NCI-H187 (cell line): Measurements from ENCODE around the gene CMAS.
"Not testable (repeated sequence)": the region's sequence is repeated elsewhere in the genome, so short reads cannot be mapped to it uniquely, and the experiment has no call there.

Experiments
- DNase-seq, 2 experiments: peaks; one replicate each; lab custom pipeline; 2025; lab: John Stamatoyannopoulos, UW

The CMAS gene

GRCh38 chr12:22046090-22046967 is at the start of gene CMAS:
CMAS (plus strand) TSS chr12:22046218; CDS start chr12:22046304, 86 bp downstream.
- peak; percentile 28 to 44 for DNase-seq

DNA sequence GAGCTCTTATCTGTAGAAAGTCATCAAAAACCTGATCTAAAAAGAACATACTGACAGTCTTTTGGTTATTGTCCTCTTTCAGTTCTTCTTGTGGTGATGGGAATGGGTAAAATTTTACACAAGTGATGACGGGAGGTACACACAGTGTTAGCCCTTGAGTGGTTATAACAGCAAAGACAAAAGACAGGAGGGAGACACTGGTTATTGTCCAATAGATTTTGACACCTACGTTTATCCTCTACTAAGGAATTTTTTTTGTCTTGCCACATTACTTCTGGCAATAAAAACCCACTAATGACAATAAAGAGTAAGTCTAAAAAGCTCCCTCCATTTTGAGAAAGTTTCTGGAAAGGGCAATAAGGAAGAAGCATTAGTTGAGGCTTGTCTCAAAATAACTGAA is 47.7 kb upstream of the CMAS start:
- no peak for DNase-seq

DNA sequence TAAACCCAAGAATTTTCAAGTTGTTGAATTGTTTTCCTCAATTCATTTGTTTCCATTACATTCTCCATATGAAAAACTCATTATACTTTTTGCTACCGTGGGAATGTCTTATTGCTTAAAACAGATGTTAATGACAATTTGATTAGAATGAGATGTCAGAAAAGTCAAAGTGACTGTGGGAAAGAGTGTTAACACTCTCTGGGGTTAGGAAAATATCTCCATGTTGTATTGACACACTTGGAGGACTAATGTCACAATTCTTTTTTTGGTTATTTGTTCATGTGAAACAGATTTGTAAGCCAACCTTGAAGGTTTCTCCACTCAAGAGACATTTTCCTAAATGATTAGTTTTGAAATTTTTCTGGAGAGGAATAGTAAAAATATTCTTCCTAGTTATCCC is 47.2 kb upstream of the CMAS start:
- no peak for DNase-seq

GRCh38 chr12:22002430-22002829 is 43.6 kb upstream of the CMAS start:
- no peak for DNase-seq

DNA sequence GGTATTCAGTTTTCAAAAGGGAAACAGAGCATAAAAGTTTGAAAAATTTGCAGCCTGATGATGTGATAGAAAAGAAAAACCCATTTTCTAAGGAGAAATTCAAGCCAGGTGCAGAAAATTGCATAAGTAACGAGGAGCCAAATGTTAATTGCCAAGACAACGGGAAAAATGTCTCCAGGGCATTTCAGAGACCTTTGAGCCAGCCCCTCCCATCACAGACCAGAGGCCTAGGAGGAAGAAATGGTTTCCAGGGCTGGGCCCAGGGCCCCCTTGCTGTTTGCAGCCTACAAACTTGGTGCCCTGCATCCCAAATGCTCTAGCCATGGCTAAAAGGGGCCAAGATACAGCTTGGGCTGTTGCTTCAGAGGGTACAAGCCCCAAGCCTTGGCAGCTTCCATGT is 38.2 kb upstream of the CMAS start:
- not testable (repeated sequence) for DNase-seq

DNA sequence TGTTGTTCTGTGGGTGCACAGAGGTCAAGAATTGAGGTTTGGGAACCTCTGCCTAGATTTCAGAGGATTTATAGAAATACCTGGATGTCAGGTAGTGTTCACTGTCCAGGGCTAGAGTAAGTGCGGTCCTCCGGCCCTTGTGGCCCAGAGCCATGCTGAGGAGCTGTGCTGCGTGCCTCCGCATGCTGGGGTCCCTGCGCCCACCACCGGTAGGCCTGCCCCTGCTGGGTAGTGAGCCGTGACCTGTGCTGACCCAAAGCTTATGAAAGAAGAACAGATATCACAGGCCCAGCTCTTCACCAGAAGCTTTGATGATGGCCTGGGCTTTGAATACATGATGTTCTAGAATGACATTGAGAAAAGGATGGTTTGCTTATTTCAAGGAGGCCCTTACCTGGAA is 37.8 kb upstream of the CMAS start:
- no peak for DNase-seq

DNA sequence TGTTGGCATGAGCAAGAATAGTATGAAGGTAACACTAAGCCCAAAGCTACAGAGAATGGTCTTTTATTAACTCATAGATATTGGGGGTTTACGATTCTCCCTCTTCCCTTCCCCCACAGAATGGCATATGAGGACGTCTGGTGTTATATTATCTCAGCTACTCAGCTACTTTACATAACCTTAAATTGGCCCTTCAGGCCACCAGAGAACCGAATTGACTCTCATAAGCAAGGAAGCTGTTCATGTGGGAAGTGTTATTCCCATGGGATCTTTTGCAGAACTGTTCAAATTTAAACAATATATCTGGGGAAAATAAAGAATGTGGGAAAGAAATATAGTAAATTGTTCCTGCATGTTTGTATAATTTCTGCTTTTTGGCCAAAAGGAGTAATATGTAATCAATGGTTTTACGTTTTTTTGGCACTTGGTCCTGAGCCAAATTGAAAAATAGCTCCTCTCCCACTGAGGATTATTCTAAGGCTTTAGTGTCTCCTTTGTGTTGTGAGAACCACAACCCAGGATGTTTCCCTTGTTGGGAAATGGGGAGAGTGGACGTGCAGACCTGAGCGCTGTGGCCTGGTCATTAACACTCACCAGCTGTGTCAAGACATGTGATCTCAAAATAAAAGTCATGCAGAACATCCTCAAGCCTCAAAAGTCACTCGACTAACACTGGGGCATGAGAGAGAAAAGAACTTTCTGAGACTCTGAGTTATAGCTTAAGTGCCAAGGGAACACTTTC is 31.8 kb upstream of the CMAS start:
- no peak for DNase-seq

GRCh38 chr12:22014783-22015144 is 31.3 kb upstream of the CMAS start:
- DNase-seq = no peak

DNA sequence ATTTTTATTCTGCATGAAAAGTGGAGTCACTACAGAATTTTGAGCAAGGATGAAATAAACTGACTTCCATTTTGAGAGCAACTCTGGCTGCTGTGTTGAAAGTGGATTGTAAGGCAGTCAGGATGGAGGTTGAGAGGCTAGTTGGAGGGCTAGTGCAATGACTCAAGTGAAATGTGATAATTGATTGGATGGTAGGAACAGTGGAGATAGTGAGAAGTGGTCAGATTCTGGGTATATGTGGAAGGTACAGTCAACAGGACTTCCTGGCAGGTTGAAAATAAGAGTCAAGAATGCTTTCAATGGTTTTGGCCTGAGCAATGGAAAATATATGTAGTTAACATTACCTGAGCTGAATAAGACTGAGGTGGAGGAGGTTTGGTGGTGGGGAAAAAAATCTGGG is 29.0 kb upstream of the CMAS start:
- no peak for DNase-seq

- no peak for DNase-seq
Observed at GRCh38 chr12:22018860-22019259, 27.2 kb upstream of the CMAS start.

DNA sequence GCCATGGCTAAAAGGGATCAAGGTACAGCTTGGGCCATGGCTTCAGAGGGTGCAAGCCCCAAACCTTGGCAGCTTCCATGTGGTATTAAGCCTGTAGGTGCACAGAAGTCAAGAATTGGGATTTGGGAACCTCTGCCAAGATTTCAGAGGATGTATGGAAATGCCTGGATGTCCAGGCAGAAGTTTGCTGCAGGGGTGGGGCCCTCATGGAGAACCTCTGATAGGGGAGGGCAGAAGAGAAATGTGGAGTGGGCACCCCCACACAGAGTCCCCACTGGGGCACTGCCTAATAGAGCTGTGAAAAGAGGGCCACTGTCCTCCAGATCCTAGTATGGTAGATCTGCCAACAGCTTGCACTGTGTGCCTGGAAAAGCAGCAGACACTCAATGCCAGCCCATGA is 22.5 kb upstream of the CMAS start:
- not testable (repeated sequence) for DNase-seq

GRCh38 chr12:22029491-22029890 is 16.5 kb upstream of the CMAS start:
- no peak for DNase-seq

DNA sequence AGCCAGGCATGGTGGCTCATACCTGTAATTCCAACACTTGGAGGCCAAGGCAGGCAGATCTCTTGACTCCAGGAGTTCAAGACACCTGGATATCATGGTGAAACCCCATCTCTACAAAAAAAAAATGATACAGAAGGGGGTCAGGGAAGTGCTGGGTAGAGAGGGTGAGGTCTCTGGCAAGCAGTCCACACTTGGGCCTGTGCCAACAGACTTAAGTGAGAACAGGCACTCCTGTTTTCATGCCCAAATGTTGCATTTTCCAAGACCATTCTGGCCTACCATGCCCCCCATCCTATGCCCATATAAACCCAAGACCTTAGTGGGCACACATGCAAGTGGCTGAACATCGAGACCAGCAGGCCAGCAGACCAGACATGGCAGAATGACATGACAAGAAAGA is 16.0 kb upstream of the CMAS start:
- DNase-seq = no peak

- DNase-seq = no peak
Observed at GRCh38 chr12:22032732-22033131, 13.3 kb upstream of the CMAS start.

- no peak for DNase-seq
Observed at GRCh38 chr12:22034709-22035506, 11.1 kb upstream of the CMAS start.

DNA sequence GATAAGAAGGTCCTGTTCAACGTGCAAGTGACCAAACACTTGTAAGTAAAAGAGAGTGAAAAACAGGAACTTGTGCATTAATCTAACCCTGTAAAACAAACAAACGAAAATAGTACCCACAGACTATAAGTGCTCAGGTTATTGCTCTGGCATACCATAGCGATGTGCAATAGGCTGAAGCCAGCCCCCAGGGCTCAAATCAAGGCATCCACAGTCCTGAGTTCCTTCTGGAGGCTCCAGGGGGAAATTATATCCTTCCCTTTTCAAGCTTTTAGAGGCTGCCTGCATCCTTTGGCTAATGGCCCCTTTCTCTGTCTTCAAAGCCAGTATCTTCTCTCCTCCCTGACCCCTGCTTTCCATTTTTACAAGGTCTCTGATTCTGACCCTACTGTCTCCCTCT is 8.1 kb upstream of the CMAS start:
- DNase-seq = no peak

DNA sequence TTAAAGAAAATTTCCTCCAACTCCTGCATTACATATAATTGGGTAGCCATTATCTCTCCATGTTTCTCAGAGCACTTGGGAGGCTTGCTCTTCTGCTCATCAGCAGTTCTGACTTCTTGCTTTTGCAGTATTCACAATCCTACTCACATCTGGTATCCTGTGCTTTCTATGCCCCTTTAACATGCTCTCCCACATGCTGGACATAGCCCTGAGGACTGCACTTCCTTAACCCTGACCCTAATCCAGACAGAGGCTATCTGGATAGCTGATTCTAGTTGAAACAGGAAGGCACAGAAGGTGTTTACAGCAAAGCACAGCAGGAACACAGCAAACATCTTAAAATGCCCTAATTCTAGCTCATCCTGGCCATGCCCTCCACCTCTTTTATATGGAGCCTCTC is 7.3 kb upstream of the CMAS start:
- no peak for DNase-seq

- DNase-seq = no peak
Observed at GRCh38 chr12:22039361-22039760, 6.7 kb upstream of the CMAS start.

DNA sequence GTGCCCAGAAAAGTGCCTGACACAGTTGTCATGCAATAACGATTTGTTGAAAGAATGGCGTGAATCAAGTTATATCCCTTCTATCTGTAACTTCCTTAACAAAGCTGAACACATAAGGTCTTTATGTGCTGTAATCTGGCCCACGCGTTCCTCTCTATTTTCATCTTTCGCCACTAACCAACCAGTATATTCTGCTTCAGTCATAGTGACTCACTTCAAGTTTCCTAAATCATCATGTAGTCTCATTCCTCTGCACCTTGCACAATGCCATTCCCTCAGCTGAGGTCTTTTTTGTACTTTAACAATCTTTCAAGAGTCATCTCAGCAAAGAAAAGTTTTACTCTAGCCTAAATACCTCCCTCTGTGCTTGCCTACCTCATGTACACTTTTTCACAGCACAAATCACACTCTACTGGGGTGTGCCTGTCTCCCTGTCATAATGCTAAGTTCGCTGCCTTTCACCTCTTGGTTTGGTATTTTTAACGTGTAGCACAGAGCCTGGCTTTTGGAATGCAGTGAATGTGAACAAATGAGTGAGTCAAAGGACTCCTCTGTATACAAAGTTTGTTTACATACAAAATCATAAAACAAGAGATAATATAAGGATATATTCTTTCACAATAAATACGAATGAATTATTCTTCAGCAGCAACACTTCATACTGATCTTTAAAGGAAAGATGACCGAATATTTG is 2.9 kb upstream of the CMAS start:
- DNase-seq = no peak

DNA sequence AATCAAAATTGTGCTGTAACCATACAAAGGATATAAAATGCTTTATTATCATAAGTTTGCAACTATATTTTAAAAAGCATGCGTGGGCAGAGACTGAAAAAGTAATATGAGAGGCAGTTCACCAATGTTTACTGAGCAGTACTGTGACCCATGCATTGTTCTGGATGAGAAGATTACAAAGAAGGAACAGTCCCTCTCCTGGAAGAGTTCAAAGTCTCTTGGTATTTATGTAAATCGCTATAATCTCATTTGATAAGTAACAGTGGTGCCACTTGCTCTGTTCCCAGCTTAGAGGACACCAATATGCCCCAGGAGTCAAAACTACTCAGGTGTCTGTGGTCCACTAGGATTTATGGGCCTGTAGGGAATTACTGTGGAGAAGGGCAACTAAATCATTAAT is 2.1 kb upstream of the CMAS start:
- DNase-seq = no peak

GRCh38 chr12:22044391-22044790 is 1.6 kb upstream of the CMAS start:
- DNase-seq = no peak

DNA sequence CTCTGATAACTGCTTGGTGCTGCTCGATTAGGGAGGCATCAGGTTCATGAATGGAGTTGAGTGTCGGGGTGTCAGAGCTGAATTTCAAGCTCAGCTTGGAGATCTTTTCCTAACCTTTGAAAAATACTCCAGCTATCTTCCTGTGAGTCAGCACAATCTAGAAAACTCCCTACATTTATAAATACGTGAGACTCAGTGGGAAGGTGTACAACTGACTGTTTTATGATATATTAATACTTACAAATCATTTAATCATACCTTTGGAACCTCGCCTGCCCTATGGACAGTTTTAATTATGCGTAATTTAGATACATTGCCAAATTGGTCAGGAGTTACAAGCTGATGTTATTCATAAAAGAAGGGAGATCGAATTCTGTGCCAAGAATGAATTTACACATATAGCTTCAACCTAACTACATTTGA is 961 bp downstream of the CMAS start:
- DNase-seq = no peak
